Measurements from ENCODE around the gene WDR1. TPM values are rescaled to one million over a fixed set of nuclear protein-coding genes. Genes with fewer than 3 reads are reported as not detected.

The WDR1 gene
- polyA plus RNA-seq, 1 of the 3 experiments (the other 2 are of a cell fraction): 310 TPM

DNA sequence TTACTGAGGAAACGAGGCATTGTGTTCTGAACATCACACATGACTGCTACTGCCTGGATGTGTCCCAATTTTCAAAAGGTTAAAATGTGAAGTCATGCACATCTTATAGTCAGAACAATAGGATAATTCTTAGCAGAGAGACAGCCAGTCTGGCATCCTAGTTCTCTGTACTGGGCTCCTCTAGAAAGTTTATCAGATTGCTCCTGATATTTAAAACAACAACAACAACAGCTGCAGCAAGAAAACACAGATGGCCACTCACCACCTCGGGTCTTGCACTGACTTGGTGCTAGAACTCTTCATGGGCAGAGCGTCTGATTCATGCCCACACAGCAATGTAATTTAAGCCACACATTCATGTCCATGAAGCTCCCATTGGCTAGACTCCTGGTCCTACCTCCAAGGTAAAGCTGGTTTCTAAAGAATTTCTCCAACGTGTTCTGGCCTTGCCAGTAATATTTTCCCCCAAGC lies 62.0 kb downstream of the WDR1 start:
- no peaks in the 10 kb centered on the region for H3K79me2 ChIP-seq (ENCODE audit: insufficient read depth)
- H3K9me2 ChIP-seq: no peaks in the 10 kb centered on the region
- no peaks in the 10 kb centered on the region for H4K20me1 ChIP-seq (ENCODE audit: insufficient read depth)
- H3K9me3 ChIP-seq: no peaks in the 10 kb centered on the region
- CTCF ChIA-PET: no interaction called here
- DNase-seq: no peak
- POLR2A ChIA-PET: no interaction called here
- peaks cover 0 to 3% of the 10 kb centered on the region in 2 experiments; a peak in 1 of 4 replicates for H3K4me1 ChIP-seq (ENCODE audit: control insufficient read depth in 1 of 2, insufficient read depth in 2 of 2, low read depth in 1 of 2, low read length in 1 of 2)
- no peak overlapping the region for H3K4me3 ChIP-seq (ENCODE audit: low read depth in 2 of 2, low read length in 1 of 2)
- no peak overlapping the region for H3K9ac ChIP-seq
- TF ChIP-seq FOXJ3 (CRISPR knock-in tag; IDR thresholded peaks at IDR 0.05): no peak
- no peak overlapping the region for H3K27ac ChIP-seq (ENCODE audit: low read depth in 2 of 2, low read length in 1 of 2)
- H3K36me3 ChIP-seq (replicated peaks in 1 of 2; ENCODE audit: control insufficient read depth in 1 of 2, insufficient read depth in 2 of 2, low read length in 1 of 2): no peaks in the 10 kb centered on the region
- no peak overlapping the region for H3K4me2 ChIP-seq
- H3F3A ChIP-seq (replicated peaks; ENCODE audit: insufficient read depth): no peaks in the 10 kb centered on the region
- 21% methylated on average over 4 of the region's 4 CpGs for WGBS (ENCODE audit: low lambda C conversion rate)
- H3K27me3 ChIP-seq (ENCODE audit: insufficient read depth): no peaks in the 10 kb centered on the region
- no peak overlapping the region for H2AFZ ChIP-seq (ENCODE audit: low read depth)

DNA sequence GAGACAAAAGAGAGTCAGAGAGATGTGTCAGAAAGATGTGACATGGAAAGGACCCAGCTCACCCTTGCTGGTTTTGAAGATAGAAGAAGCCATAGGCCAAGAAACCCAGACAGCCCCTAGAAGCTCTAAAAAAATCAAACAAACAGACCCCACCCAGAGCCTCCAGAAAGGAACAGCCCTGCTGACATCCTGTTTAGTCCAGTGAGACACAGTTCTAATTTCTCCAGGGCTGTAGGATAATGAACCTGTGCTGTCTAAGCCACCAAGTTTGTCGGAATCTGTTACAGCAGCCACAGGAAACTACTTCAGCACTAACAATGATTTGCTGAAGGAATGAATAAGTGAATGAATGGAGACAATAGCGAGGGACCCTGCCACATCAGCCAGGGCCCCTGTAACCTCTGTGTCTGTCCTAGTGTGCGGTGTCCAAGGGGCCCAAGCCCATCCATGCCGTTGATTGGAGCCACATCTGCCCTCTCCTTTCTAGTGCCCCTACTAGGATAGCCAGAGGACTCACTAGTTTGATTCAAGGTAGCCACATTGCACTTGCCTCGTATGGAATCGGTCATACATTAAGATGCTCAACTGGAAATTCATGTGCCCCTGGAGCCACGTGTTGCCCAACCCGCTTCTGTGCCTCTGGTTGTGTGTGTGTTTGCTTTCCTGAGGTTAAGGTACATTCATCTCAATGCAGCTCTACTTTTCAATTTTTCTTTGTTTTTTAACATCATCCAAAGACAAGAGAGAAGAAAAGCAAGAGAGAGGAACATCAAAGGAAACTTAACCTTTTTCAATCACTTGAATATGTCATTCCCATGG lies 62.8 kb downstream of the WDR1 start:
- no peak for DNase-seq
- POLR2A ChIA-PET: no interaction called here
- H3K27ac ChIP-seq (ENCODE audit: low read depth in 2 of 2, low read length in 1 of 2): no peak overlapping the region
- H2AFZ ChIP-seq (ENCODE audit: low read depth): no peak overlapping the region
- H3F3A ChIP-seq (replicated peaks; ENCODE audit: insufficient read depth): no peaks in the 10 kb centered on the region
- no peaks in the 10 kb centered on the region for H3K9me2 ChIP-seq
- H3K9ac ChIP-seq: no peak overlapping the region
- no peak for TF ChIP-seq MEF2A (IDR thresholded peaks at IDR 0.05; ENCODE audit: borderline replicate concordance, low read depth)
- TF ChIP-seq, protein P1, sequence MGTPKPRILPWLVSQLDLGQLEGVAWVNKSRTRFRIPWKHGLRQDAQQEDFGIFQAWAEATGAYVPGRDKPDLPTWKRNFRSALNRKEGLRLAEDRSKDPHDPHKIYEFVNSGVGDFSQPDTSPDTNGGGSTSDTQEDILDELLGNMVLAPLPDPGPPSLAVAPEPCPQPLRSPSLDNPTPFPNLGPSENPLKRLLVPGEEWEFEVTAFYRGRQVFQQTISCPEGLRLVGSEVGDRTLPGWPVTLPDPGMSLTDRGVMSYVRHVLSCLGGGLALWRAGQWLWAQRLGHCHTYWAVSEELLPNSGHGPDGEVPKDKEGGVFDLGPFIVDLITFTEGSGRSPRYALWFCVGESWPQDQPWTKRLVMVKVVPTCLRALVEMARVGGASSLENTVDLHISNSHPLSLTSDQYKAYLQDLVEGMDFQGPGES (IDR thresholded peaks at IDR 0.05; ENCODE audit: low read depth, low read length): no peak
- no peak for TF ChIP-seq TEAD4 (IDR thresholded peaks at IDR 0.05; ENCODE audit: borderline replicate concordance, insufficient read depth)
- TF ChIP-seq FOXJ3 (CRISPR knock-in tag; IDR thresholded peaks at IDR 0.05): no peak
- no peaks in the 10 kb centered on the region for H3K36me3 ChIP-seq (replicated peaks in 1 of 2; ENCODE audit: control insufficient read depth in 1 of 2, insufficient read depth in 2 of 2, low read length in 1 of 2)
- H3K4me2 ChIP-seq: no peak overlapping the region
- H3K79me2 ChIP-seq (ENCODE audit: insufficient read depth): no peaks in the 10 kb centered on the region
- H3K9me3 ChIP-seq: no peaks in the 10 kb centered on the region
- H3K27me3 ChIP-seq (ENCODE audit: insufficient read depth): no peaks in the 10 kb centered on the region
- H3K4me3 ChIP-seq (ENCODE audit: low read depth in 2 of 2, low read length in 1 of 2): no peak overlapping the region
- peaks cover 0 to 3% of the 10 kb centered on the region in 2 experiments; a peak in 1 of 4 replicates for H3K4me1 ChIP-seq (ENCODE audit: control insufficient read depth in 1 of 2, insufficient read depth in 2 of 2, low read depth in 1 of 2, low read length in 1 of 2)
- H4K20me1 ChIP-seq (ENCODE audit: insufficient read depth): no peaks in the 10 kb centered on the region
- CTCF ChIA-PET: interaction anchor here (1.0 kb wide), 1 partner anchor 39 kb away, joined by 3 read pairs; no protein-coding TSS in a partner anchor
- 45% methylated on average over 8 of the region's 8 CpGs for WGBS (ENCODE audit: low lambda C conversion rate)

DNA sequence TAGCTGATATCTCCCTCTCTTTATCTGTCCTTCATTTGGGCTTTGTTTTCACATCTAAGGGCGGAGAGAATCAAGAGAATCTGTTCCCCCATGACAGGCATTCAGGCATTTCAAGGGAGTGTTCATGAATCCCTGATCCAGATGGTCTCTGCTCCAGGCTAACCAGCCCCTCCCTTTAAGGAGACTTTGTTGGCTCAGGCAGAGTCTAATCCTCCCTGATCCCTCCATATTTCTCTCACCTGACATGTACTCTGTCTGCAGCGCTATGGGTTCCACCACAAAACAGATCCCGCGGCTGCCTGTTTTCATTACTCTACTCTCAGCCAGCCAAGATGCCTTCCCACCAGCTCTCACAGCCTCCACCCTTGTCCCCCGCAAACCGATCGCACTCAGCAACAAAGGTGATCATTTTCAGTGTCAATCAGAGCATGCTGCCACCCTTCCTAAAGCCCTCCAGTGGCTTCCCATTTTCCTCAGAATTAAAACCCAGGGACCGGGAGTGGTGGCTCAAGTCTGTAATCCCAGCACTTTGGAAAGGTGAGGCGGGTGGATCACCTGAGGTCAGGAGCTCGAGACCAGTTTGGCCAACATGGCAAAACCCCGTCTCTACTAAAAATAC lies 65.0 kb downstream of the WDR1 start:
- Histone ChIP-seq H3K36me3 (replicated peaks in 1 of 2; ENCODE audit: control insufficient read depth in 1 of 2, insufficient read depth in 2 of 2, low read length in 1 of 2) (no peaks in the 10 kb centered on the region), H3K27ac (ENCODE audit: low read depth in 2 of 2, low read length in 1 of 2) (no peak overlapping the region), H3F3A (replicated peaks; ENCODE audit: insufficient read depth) (no peaks in the 10 kb centered on the region), H3K9me2 (no peaks in the 10 kb centered on the region), H3K9ac (no peak overlapping the region), H4K20me1 (ENCODE audit: insufficient read depth) (no peaks in the 10 kb centered on the region), H3K4me2 (no peak overlapping the region), H3K4me3 (ENCODE audit: low read depth in 2 of 2, low read length in 1 of 2) (no peak overlapping the region), H3K79me2 (ENCODE audit: insufficient read depth) (no peaks in the 10 kb centered on the region), H3K27me3 (ENCODE audit: insufficient read depth) (no peaks in the 10 kb centered on the region), H3K9me3 (no peaks in the 10 kb centered on the region), H3K4me1 (ENCODE audit: control insufficient read depth in 1 of 2, insufficient read depth in 2 of 2, low read depth in 1 of 2, low read length in 1 of 2) (peaks cover 0 to 3% of the 10 kb centered on the region in 2 experiments; a peak in 1 of 4 replicates), H2AFZ (ENCODE audit: low read depth) (no peak overlapping the region)
- TF ChIP-seq FOSL2 (IDR thresholded peaks at IDR 0.05; ENCODE audit: borderline replicate concordance, low read depth) (no peak), TAF1 (IDR thresholded peaks at IDR 0.05; ENCODE audit: borderline replicate concordance, low read depth, low read length) (no peak), ELF1 (IDR thresholded peaks at IDR 0.05) (no peak), POLR2AphosphoS5 (IDR thresholded peaks at IDR 0.05; ENCODE audit: low read depth, low read length) (no peak), EP300 (IDR thresholded peaks at IDR 0.05; ENCODE audit: borderline replicate concordance in 1 of 2, low read depth in 1 of 2, low read length in 1 of 2) (no peak), FOXM1 (IDR thresholded peaks at IDR 0.05; ENCODE audit: low read depth) (no peak), RAD21 (IDR thresholded peaks at IDR 0.05; ENCODE audit: low read length) (no peak), FOXJ3 (CRISPR knock-in tag; IDR thresholded peaks at IDR 0.05) (no peak), NRF1 (IDR thresholded peaks at IDR 0.05; ENCODE audit: low read depth, low read length) (no peak), JUND (IDR thresholded peaks at IDR 0.05) (no peak), EZH2phosphoT487 (IDR thresholded peaks at IDR 0.05; ENCODE audit: borderline replicate concordance, low read depth) (no peak)
- TF ChIP-seq, protein P2, sequence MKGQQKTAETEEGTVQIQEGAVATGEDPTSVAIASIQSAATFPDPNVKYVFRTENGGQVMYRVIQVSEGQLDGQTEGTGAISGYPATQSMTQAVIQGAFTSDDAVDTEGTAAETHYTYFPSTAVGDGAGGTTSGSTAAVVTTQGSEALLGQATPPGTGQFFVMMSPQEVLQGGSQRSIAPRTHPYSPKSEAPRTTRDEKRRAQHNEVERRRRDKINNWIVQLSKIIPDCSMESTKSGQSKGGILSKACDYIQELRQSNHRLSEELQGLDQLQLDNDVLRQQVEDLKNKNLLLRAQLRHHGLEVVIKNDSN (IDR thresholded peaks at IDR 0.05; ENCODE audit: borderline replicate concordance, low read depth): no peak
- CTCF ChIA-PET: no interaction called here
- no peak for DNase-seq
- WGBS (ENCODE audit: low lambda C conversion rate): 58% methylated on average over 11 of the region's 11 CpGs
- POLR2A ChIA-PET: no interaction called here

Measured in SK-N-SH (cell line).